Measurements from ENCODE around the gene INCA1.

INCA1 gene

GRCh38 chr17:4969551-4970173 lies 27.7 kb downstream of the INCA1 start:
- DNase-seq = no peak

- peak; percentile 96 for DNase-seq
Observed at GRCh38 chr17:4969047-4969550, 28.2 kb downstream of the INCA1 start.

- DNase-seq = no peak
Observed at GRCh38 chr17:4968486-4969046, 28.8 kb downstream of the INCA1 start.

GRCh38 chr17:4967539-4968485 lies 29.5 kb downstream of the INCA1 start, which contains the start of gene SPAG7:
TSS of gene SPAG7 (minus strand) at chr17:4967817. CDS start at chr17:4967804, 13 bp downstream.
- peak; percentile 97 for DNase-seq

GRCh38 chr17:4966844-4967538 lies 30.3 kb downstream of the INCA1 start:
- peak; percentile 100 for DNase-seq

- DNase-seq = no peak
Observed at GRCh38 chr17:4965311-4965986, 31.9 kb downstream of the INCA1 start.

- no peak for DNase-seq
Observed at GRCh38 chr17:4960279-4960922, 36.9 kb downstream of the INCA1 start.

GRCh38 chr17:4959261-4959965 lies 37.9 kb downstream of the INCA1 start:
- no peak for DNase-seq

GRCh38 chr17:4958102-4958501 lies 39.2 kb downstream of the INCA1 start:
- DNase-seq = no peak

- no peak for DNase-seq
Observed at GRCh38 chr17:4956493-4957061, 40.7 kb downstream of the INCA1 start.

- no peak for DNase-seq
Observed at GRCh38 chr17:4955091-4955490, 42.2 kb downstream of the INCA1 start.

- DNase-seq = peak; percentile 70
Observed at GRCh38 chr17:4953451-4953961, 43.8 kb downstream of the INCA1 start.

- DNase-seq = no peak
Observed at GRCh38 chr17:4951486-4951885, 45.8 kb downstream of the INCA1 start.

GRCh38 chr17:4950746-4951204 lies 46.5 kb downstream of the INCA1 start, which contains the start of gene ENO3:
TSS of gene ENO3 (plus strand) at chr17:4951119. CDS start at chr17:4951830, 711 bp downstream.
- DNase-seq = no peak

- DNase-seq = peak; percentile 22
Observed at GRCh38 chr17:4950075-4950745, 47.1 kb downstream of the INCA1 start.

GRCh38 chr17:4949321-4950074 lies 47.8 kb downstream of the INCA1 start:
- peak; percentile 74 for DNase-seq

GRCh38 chr17:4948931-4949320 lies 48.4 kb downstream of the INCA1 start:
- DNase-seq = peak; percentile 94

GRCh38 chr17:4948166-4948930 lies 49.0 kb downstream of the INCA1 start, which contains the start of gene PFN1:
TSS of gene PFN1 (minus strand) at chr17:4948530. CDS start at chr17:4948394, 136 bp downstream.
- peak; percentile 96 for DNase-seq
